Ovary (tissue), 3 donors: ENCODE measurements around the gene FMN1.

Experiments used
- EP300 ChIP-seq: sonication (generic); formaldehyde crosslinking; IDR thresholded peaks from one replicate; pipeline ENCODE4 v1.6.1; 2017; ENCODE audit warnings: antibody characterized with exemption
- POLR2A ChIP-seq: fragments of 450-650 bp; IDR thresholded peaks from one replicate; pipeline ENCODE4 v1.6.1; 2017; ENCODE audit warnings: antibody characterized with exemption, mild to moderate bottlenecking, moderate library complexity
- TF ChIP-seq, protein P1 (sequence below), 3 donors: fragments of 450-650 bp in 2 of 3; fragments of 200-600 bp in 1 of 3; IDR thresholded peaks; one replicate each; pipeline versions ENCODE4 v1.5.1 to v1.8.0; 2016 to 2022; ENCODE audit warnings: antibody characterized with exemption in 3 of 3, mild to moderate bottlenecking in 1 of 3
- donor health status: DM: no; HTN: no; CAD: no.

DNA sequence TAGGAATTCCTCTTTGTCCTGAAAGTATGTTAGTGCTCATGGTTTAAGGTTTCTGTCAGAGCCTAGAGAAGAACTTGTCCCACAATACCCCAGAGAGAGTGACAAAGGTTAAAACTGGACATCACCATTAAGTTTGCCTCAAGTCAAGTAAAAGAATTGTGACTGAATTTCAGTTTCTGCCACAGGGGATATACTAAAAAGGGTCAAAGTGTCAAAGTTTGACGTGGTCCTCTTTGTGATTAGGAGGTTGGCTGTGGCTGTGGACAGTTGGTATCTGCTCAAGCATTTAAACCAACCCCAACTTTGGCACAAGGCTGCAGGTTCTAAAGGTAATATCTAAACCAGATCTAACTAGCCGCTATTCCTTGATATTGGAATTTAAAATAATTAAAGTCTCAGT is 26.1 kb downstream of the FMN1 start:
- TF ChIP-seq, protein P1, sequence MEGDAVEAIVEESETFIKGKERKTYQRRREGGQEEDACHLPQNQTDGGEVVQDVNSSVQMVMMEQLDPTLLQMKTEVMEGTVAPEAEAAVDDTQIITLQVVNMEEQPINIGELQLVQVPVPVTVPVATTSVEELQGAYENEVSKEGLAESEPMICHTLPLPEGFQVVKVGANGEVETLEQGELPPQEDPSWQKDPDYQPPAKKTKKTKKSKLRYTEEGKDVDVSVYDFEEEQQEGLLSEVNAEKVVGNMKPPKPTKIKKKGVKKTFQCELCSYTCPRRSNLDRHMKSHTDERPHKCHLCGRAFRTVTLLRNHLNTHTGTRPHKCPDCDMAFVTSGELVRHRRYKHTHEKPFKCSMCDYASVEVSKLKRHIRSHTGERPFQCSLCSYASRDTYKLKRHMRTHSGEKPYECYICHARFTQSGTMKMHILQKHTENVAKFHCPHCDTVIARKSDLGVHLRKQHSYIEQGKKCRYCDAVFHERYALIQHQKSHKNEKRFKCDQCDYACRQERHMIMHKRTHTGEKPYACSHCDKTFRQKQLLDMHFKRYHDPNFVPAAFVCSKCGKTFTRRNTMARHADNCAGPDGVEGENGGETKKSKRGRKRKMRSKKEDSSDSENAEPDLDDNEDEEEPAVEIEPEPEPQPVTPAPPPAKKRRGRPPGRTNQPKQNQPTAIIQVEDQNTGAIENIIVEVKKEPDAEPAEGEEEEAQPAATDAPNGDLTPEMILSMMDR (IDR thresholded peaks at IDR 0.05) = no peak
- TF ChIP-seq POLR2A (no peak), EP300 (no peak)
